ENCODE measurements around the gene KCNK15. TPM values are rescaled to one million over a fixed set of nuclear protein-coding genes. Genes with fewer than 3 reads are reported as not detected.

The KCNK15 gene
- total RNA-seq, 1 experiment from 2014 or later: 0.33 TPM

DNA sequence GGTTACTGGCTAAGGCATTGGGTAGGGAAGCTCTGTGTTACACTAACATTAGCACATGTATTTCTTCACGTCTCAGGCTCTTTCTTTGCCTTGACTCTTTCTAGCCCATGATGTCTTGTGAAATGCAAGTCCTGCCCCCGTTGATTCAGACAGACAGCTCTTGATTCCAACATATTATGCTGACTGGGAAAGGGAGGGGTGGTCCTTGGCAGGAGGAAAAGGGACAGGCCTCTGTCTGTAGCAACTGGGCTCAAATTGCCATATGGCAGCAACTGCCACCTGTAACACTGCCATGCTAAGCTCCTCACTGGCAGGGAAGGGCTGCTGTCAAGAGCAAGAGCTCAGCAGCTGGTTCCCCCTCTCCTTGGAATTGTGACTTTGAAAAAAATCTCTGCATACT, 5.7 kb upstream of the KCNK15 start:
- H3K27ac Mint-ChIP-seq: no peak overlapping the region
- H2BK120ac ChIP-seq (ENCODE audit: low read depth, low read length, poor library complexity, severe bottlenecking): no peak overlapping the region
- no peak overlapping the region for H3K4ac ChIP-seq (ENCODE audit: low read depth, low read length)
- no peaks in the 10 kb centered on the region for H4K20me1 ChIP-seq (ENCODE audit: control insufficient read depth, insufficient read depth, insufficient read length)
- no peak overlapping the region for H2AK5ac ChIP-seq (ENCODE audit: insufficient read length, low read length)
- no peak overlapping the region for H3K14ac ChIP-seq (ENCODE audit: insufficient read depth, low read length)
- TF ChIP-seq, protein P1, sequence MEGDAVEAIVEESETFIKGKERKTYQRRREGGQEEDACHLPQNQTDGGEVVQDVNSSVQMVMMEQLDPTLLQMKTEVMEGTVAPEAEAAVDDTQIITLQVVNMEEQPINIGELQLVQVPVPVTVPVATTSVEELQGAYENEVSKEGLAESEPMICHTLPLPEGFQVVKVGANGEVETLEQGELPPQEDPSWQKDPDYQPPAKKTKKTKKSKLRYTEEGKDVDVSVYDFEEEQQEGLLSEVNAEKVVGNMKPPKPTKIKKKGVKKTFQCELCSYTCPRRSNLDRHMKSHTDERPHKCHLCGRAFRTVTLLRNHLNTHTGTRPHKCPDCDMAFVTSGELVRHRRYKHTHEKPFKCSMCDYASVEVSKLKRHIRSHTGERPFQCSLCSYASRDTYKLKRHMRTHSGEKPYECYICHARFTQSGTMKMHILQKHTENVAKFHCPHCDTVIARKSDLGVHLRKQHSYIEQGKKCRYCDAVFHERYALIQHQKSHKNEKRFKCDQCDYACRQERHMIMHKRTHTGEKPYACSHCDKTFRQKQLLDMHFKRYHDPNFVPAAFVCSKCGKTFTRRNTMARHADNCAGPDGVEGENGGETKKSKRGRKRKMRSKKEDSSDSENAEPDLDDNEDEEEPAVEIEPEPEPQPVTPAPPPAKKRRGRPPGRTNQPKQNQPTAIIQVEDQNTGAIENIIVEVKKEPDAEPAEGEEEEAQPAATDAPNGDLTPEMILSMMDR (conservative IDR thresholded peaks at IDR 0.05): no peak
- no peak overlapping the region for H3K27ac ChIP-seq (ENCODE audit: insufficient read length, low read depth, low read length)
- H3K27me3 ChIP-seq (ENCODE audit: insufficient read depth, low read length): no peaks in the 10 kb centered on the region; the same call in 1 of the 2 replicates
- no peak overlapping the region for H2AFZ ChIP-seq (ENCODE audit: low read length)
- no peak overlapping the region for H4K5ac ChIP-seq (ENCODE audit: insufficient read length, low read depth, low read length)
- no peak overlapping the region for H3T11ph ChIP-seq (ENCODE audit: low read length)
- peaks cover 11 to 29% of the 10 kb centered on the region in 2 experiments for H3K4me1 Mint-ChIP-seq
- H3K18ac ChIP-seq (ENCODE audit: insufficient read length, low read depth, low read length): no peak overlapping the region
- no peak overlapping the region for H4K8ac ChIP-seq (replicated peaks; ENCODE audit: insufficient read length, low read depth, low read length)
- no peaks in the 10 kb centered on the region; a peak in 1 of 5 replicates for H3K9me3 Mint-ChIP-seq
- H3K9me3 ChIP-seq (ENCODE audit: control insufficient read depth, low read depth, low read length): no peaks in the 10 kb centered on the region
- H3K4me1 ChIP-seq (ENCODE audit: insufficient read depth, low read length): no peaks in the 10 kb centered on the region
- H3K56ac ChIP-seq (ENCODE audit: insufficient read length, low read depth, low read length): no peak overlapping the region
- H2BK15ac ChIP-seq (ENCODE audit: low read depth, low read length): no peak overlapping the region
- no peak overlapping the region for H3K4me2 ChIP-seq (ENCODE audit: insufficient read depth, insufficient read length, low read length)
- H3K79me1 ChIP-seq (ENCODE audit: insufficient read depth, low read depth, low read length, poor library complexity, severe bottlenecking): no peaks in the 10 kb centered on the region
- no peak overlapping the region for H3K4me3 Mint-ChIP-seq
- no peak overlapping the region for H3K23ac ChIP-seq (ENCODE audit: insufficient read length, low read depth, low read length)
- H3K36me3 Mint-ChIP-seq (ENCODE audit: insufficient read depth in 1 of 3, low read depth in 3 of 3): peaks cover 2 to 4% (median 2%) of the 10 kb centered on the region in 3 experiments; a peak in 2 of 7 replicates
- no peak overlapping the region for H4K91ac ChIP-seq (ENCODE audit: insufficient read length, low read depth, low read length)
- no peaks in the 10 kb centered on the region for H3K79me2 ChIP-seq (ENCODE audit: insufficient read depth, low read length)
- H2BK20ac ChIP-seq (ENCODE audit: low read depth, low read length, poor library complexity, severe bottlenecking): no peak overlapping the region
- no peak overlapping the region for H3K9ac ChIP-seq (ENCODE audit: extremely low read depth, insufficient read length, low read length)
- DNase-seq: no peak
- H3K27me3 Mint-ChIP-seq (ENCODE audit: low read depth): peaks cover 42% of the 10 kb centered on the region
- H2BK5ac ChIP-seq (ENCODE audit: insufficient read length, low read length): no peak overlapping the region
- WGBS (ENCODE audit: extremely low coverage, insufficient read length, low lambda C conversion rate): no CpG with 5 or more reads among the region's 2 CpGs
- no peaks in the 10 kb centered on the region for H3K23me2 ChIP-seq (ENCODE audit: insufficient read length, low read depth, low read length, poor library complexity, severe bottlenecking)
- H2BK12ac ChIP-seq (ENCODE audit: insufficient read length, low read depth, low read length): no peak overlapping the region
